ENCODE data around the gene ATMIN.

ATMIN gene

GRCh38 chr16:81070979-81071378 lies 35.3 kb downstream of the ATMIN start:
- DNase-seq (ENCODE audit: low spot score) = no peak

GRCh38 chr16:81071805-81072204 lies 36.2 kb downstream of the ATMIN start:
- DNase-seq (ENCODE audit: low spot score) = peak; percentile 2

- no peak for DNase-seq (ENCODE audit: low spot score)
Observed at GRCh38 chr16:81073560-81074330, 38.1 kb downstream of the ATMIN start.

GRCh38 chr16:81076566-81077075 lies 41.0 kb downstream of the ATMIN start:
- DNase-seq (ENCODE audit: low spot score) = peak; percentile 70

- DNase-seq (ENCODE audit: low spot score) = peak; percentile 86
Observed at GRCh38 chr16:81077076-81077940, 41.7 kb downstream of the ATMIN start, which contains the start of gene C16orf46. C16orf46 (minus strand) TSS chr16:81077238; CDS start chr16:81063955, 13,283 bp downstream.

- no peak for DNase-seq (ENCODE audit: low spot score)
Observed at GRCh38 chr16:81080233-81080632, 44.6 kb downstream of the ATMIN start.

GRCh38 chr16:81081014-81081413 lies 45.4 kb downstream of the ATMIN start:
- DNase-seq (ENCODE audit: low spot score) = no peak

- DNase-seq (ENCODE audit: low spot score) = no peak
Observed at GRCh38 chr16:81088836-81089235, 53.2 kb downstream of the ATMIN start.

GRCh38 chr16:81094771-81095251 lies 59.2 kb downstream of the ATMIN start:
- DNase-seq (ENCODE audit: low spot score) = no peak

GRCh38 chr16:81095653-81095952 lies 60.0 kb downstream of the ATMIN start:
- DNase-seq (ENCODE audit: low spot score) = no peak

GRCh38 chr16:81095953-81096714 lies 60.5 kb downstream of the ATMIN start, which contains the start of gene GCSH:
GCSH (minus strand) TSS chr16:81096395; CDS start chr16:81096278, 117 bp downstream.
- DNase-seq (ENCODE audit: low spot score) = peak; percentile 86

GRCh38 chr16:81096715-81097208 lies 61.1 kb downstream of the ATMIN start:
- no peak for DNase-seq (ENCODE audit: low spot score)

Measured in COLO829 (cell line).